Stimulated activated CD4-positive, alpha-beta T cell treated with anti-CD3 and anti-CD28 coated beads, Interleukin-4, amount 100 ng/mL, for 4 hours (primary cell): Measurements from ENCODE around the gene POLR2A.

ENCODE experiments used
- DNase-seq, 2 experiments: peaks; one replicate each; pipeline ENCODE4 v3.0.0-alpha.2; 2020

The POLR2A gene

DNA sequence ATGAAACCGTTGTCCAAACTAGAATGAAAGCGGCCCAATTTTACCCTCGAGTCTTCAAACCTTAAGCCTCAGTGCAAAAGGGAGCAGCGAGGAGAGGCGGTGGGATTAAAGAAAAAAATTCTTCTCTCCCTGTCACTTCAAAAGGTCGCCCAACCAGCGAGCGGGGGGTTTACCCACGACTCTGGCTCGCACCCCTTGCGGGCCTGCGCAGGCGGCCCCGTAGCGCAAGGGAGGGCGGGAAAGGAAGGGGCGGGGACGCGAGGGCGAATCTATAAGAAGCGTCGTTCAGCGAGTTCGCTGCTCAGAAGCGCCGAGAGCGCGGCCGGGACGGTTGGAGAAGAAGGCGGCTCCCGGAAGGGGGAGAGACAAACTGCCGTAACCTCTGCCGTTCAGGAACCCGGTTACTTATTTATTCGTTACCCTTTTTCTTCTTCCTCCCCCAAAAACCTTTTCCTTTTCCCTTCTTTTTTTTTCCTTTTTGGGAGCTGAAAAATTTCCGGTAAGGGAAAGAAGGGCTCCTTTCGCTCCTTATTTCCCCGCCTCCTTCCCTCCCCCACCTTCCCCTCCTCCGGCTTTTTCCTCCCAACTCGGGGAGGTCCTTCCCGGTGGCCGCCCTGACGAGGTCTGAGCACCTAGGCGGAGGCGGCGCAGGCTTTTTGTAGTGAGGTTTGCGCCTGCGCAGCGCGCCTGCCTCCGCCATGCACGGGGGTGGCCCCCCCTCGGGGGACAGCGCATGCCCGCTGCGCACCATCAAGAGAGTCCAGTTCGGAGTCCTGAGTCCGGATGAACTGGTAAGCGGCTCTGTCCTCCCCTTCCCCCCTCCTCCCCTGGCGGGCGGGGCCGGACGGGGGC lies at the start of gene POLR2A:
POLR2A (plus strand) TSS at position 300 of the 852 bp plus-strand sequence.
- peak; percentile 97 to 98 for DNase-seq

DNA sequence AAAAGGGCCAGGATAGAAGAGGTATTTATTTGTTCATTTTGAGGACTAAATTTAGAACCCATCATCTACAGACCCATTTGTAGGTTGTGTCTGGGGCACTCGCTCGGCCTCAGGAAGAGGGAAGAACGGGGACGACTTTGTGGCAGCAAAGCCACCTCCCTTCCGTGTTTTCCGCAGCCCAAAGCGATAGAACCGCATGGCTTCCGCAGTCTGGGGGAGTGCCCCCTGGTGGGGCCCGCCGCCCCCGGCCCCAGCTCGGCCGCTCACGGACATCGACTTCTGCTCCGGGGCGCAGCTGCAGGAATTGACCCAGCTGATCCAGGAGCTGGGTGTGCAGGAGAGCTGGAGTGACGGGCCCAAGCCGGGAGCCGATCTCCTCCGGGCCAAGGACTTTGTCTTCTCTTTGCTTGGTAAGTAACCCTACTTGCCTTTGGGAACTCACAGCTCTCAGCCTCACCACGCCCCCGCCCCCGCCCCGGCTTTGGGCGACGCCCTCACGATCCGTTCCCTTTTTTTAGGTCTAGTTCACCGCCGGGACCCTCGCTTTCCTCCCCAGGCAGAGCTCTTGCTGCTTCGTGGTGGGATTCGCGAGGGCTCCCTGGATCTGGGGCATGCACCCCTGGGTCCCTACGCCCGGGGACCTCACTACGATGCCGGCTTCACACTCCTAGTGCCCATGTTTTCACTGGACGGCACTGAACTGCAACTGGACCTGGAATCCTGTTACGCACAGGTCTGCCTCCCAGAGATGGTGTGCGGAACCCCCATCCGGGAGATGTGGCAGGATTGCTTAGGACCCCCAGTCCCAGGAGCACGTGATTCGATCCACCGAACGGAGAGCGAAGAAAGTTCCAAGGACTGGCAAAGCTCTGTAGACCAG lies 48.2 kb upstream of the POLR2A start:
- peak; percentile 45 to 46 for DNase-seq

DNA sequence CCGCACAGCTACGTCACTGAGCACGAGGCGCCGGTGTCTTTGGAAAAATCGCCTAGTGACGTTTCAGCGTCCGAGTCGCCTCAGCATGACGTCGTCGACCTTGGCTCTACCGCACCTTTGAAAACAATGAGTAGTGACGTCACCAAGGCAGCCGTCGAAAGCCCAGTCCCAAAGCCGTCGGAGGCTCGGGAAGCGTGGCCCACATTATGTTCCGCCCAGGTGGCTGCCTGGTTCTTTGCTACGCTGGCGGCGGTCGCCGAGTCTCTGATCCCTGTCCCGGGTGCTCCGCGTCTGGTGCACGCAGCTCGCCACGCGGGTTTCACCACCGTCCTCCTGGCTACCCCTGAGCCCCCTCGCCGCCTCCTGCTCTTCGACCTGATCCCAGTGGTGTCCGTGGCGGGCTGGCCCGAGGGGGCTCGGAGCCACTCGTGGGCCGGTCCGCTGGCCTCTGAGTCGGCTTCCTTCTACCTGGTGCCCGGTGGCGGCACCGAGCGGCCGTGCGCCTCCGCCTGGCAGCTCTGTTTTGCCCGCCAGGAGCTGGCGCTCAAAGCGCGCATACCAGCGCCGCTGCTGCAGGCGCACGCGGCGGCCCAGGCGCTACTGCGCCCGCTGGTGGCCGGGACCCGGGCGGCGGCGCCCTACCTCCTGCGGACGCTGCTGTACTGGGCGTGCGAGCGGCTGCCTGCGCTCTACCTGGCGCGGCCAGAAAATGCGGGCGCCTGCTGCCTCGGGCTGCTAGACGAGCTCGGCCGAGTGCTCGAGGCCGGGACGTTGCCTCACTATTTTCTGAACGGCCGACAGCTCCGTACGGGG lies 47.4 kb upstream of the POLR2A start:
- peak; percentile 79 to 80 for DNase-seq

DNA sequence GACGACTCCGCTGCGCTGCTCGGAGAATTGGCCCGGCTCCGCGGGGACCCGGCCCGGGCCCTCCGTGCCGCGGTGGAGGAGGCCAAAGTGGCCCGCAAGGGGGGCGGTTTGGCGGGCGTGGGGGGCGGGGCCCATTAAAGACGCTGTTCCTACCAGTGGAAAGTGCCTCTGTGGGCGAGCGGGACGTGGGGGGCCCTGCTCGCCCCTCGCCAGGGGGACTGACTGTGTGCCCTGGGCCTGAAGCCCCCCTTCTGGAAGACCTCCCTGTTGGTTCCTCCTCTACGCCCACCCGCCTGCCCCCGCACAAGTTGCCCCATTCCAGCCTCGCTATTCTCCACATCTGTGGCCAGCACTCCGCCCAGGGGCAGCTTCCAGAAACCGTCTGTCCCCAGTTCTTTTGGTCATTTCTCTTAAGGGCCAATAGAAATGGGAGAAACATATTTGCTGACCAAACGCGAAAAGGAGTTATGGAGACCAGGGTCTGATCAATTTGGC lies 46.8 kb upstream of the POLR2A start:
- peak in 1 of 2 experiments; percentile 12 for DNase-seq

DNA sequence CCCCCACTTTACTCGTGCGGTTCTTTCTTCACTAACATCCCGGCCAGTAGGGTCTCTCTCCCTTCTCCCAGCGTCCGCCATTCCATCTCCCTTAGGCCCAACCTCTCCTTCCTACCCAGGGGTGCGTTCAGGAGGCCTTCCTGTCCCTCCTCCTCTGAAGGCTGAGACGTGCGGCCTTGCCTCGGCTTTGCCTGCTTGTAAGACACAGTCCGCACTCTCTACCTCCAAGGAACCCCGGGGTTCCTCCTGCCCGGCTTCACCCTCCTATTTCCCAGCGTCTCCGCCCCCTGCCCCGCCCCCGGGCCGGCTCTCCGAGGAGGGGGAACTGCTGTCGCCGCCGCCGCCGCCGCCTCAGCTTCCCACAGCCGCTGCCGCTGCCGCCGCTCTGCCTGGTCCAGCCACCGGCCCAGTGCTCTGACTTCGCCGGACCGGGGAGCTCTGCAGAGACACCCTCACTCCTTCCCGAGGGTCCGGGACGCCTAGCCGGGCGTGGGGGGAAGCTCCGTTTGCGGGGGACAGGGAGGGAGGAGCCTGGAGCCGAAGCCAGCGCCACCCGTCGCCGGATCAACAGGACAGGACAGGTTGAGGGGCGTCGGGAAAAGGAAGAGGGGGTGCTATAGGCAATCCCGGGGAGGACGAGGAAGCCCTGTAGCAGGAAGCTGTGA lies 46.1 kb upstream of the POLR2A start:
- peak; percentile 62 to 66 for DNase-seq

DNA sequence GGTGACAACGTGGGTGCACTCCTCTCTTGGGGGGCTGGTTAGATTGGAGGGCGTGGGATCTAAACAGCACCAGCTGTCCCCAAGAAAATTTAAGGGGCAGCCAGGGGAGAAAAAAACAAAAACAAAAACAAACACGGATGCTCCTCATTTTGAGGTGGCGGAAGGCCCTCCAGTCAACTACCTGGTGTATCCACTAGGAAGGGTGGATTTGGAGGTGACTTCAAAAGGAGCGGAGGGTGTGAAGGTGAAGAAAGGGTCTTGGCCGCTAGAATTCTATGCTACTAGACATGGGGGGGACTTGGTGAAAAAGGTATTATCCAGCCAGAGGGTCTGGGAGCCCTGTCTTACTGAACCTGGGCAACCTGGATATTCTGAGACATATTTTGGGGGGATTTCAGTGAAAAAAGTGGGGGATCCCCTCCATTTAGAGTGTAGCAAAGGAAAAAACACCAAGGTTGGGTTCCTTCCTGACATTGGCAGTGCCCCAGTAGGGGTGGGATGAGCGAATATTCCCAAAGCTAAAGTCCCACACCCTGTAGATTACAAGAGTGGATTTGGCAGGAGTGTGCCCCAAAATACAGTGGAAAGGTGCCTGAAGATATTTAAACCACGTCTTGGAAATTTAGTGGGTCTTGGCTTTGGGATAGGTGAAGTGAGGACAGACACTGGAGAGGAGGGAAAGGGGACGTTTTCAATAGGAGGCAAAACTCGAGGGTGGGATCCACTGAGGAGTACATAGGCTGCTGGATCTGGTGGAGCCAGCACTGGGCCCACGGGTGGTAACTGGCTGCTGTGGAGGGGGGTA lies 45.3 kb upstream of the POLR2A start:
- no peak for DNase-seq

DNA sequence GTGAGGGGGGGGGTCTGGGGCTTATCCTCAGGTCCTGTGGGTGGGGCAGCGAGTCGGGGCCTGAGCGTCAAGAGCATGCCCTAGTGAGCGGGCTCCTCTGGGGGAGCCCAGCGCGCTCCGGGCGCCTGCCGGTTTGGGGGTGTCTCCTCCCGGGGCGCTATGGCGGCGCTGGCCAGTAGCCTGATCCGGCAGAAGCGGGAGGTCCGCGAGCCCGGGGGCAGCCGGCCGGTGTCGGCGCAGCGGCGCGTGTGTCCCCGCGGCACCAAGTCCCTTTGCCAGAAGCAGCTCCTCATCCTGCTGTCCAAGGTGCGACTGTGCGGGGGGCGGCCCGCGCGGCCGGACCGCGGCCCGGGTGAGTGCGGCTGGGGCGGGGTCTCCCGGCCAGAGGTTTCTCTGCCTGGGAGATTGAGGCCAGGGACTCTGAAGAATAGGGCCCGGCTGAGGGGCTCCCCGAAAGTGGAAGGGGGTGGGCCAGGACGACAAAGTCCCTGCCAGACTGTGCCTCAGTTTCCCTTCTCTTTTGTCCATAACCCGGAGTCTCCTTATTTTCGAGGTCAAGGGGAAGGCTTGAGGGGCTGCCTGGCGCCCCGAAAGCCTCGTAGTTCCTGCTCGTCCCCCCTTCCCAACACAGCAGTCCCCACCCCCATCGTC lies 44.6 kb upstream of the POLR2A start, which contains the start of gene FGF11:
FGF11 (plus strand) TSS at position 51 of the 651 bp plus-strand sequence; CDS start at position 160, 109 bp downstream.
- DNase-seq, result no peak

DNA sequence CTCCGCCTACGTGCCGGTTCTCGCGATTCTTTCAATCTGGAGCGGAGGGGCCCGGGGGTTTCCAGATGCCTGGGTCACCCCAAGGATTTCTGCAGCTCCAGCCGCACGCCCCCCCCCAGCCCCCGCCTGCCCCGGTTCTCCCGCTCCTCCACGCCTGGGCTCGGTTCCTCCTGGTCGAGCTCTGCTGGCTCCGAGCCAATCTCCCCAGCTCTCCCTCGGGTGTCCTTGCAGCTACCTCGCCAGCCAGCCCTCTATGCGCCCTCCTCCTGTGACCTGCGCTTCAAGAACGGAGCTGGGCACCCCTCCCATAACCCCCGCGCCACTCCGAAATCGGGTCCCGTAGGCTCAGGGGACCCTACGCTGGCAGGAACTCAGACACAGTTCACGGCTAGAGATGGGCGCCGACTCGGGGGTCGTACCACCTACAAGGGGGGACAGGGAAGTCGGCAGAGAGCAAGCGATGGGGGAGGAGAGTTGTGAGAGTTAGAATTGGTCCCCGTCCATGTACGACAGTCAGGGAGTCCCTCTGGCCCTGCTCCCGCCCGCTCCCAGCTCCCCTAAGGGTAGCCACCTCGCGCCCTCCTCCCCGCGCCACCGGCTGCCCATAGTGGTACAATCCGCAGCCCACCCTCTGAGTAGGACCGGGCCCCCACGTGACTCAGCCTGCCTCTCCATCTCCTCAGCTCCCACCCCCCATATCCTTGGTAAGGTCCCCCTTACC lies 43.9 kb upstream of the POLR2A start:
- DNase-seq, result peak; percentile 23 to 25

DNA sequence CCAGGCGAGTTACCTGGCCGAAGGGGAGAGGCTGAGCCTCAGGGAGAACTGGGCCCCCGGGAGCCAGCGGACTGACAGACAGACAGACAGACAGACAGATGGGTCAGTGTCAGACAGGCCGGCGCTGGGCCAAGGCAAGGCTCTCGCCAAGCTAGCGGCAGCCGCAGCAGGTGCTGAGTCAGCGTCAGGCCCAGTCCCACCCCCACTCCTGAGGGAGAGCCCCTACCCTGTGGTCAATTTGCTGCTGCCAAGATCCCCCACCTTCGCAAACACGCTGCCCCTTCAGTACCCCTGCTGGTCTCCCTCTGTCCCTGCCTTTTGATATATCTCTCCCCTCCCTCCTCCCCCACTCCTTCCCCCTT lies 43.4 kb upstream of the POLR2A start:
- DNase-seq, result peak in 1 of 2 experiments; percentile 7

DNA sequence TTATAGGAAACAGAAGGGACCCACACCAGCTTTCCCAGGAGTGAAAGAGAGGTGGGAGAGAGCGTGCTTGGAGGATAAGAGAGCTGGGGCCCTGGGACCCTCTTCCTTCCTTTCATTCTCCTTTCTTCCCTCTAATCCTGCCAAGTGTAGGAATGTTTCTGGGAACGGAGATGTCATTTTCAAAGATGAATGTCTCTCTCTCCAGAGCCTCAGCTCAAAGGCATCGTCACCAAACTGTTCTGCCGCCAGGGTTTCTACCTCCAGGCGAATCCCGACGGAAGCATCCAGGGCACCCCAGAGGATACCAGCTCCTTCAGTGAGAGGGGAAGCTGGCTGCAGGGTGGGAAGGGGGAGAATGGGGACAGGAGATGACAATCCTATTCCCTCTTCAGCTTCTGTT lies 42.9 kb upstream of the POLR2A start:
- DNase-seq, result no peak

DNA sequence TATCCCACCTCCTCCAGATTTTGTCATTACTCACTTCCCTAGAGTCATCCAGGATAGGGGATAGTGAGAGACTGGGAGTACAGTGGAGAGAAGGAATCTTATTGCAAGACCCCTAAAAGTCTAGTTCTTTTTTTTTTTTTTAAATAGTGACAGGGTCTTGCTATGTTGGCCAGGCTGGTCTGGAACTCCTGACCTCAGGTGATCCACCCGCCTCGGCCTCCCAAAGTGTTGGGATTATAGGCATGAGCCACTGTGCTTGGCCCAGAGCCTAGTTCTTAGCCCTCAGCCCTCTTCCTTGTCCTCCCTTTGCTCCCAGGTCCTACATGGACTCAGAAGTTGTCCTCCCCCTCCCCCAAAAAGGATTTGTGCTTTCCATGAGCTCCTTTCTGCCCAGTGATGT lies 42.0 kb upstream of the POLR2A start:
- DNase-seq, result no peak

DNA sequence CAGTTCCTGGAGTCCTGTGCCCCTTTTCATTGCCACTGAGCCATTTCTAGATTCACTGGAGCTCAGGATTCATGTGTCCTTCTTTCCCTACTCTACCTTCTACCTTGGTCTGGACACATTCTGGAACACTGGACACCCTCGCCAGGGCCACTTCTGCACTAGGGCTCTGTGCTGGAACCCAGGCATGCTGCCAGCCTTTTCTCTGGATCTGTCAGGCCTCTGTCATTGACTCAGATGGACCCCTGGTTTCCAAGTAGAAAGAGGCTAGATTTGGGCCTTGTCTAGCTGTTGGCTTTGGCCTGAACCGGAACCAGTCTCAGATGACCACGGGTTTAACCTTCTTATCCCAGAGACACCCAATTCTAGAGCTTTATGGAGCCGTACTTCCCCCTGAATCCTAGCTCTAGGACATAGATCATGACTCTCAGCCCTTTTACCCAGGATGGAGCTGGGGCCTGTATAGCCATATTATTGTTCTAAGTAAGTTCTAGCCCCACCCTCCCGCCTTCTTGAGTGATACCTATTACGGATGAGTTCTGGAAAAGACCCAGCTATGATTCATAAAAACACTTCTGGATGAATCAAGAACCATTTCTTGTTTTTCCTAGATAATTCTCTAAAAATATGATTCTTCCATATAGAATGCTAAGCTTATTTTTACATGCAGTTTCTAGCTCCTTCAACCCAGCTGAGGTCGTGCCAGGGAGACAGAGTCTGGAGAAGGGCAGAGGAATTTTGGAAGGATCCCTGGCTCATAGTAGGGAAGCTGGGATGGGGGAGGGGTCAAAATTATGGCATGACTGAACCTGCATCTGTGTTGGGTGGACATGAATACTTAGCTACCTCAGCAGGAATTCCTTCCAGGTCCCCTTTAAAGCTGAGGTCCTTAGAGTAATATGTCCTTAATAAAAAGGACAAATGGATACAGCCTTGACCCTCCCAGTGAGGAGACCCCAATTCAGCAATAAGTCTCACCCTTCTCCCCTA lies 40.4 kb upstream of the POLR2A start:
- no peak for DNase-seq

DNA sequence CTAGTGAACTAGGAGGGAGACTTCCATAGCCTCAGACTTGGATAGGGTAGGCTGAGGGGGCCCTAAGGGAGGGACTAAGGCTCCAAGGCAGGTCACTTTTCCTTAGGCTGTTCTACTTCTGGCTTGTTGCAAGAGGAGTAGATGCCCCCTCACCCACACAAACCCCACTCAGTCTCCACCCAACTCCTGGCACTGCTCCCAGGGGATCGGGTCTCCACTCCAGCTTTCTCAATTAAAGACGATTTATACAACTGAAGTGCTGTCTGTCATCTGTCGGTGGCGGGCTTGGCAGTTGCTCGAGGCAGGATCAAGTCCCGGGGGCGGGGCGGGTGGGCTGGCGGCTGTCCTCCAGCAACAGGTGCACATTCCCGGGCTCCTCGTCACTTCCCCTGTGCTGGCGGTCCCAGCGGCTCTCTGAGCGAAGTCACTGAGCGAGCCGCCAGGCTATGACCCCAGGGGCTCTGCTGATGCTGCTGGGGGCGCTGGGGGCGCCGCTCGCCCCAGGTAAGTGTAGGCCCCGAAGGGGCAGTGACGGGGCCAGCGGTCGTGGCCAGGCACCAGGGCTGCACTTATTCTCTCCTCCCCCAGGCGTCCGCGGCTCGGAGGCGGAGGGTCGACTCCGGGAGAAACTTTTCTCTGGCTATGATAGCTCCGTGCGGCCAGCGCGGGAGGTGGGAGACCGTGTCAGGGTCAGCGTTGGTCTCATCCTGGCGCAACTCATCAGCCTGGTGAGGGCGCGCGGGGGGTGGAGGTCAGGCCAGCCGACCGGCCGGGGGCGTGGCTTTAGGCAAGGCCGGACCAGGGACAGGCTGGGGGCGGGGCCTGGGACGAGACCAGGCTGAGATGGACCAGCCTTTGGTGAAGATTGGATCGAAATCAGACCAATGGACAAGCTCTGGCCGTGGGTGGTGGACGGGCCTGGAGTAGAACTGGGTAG lies 39.2 kb upstream of the POLR2A start, which contains the start of gene CHRNB1:
CHRNB1 (plus strand) TSS at position 380 of the 937 bp plus-strand sequence; CDS start at position 447, 67 bp downstream.
- no peak for DNase-seq

DNA sequence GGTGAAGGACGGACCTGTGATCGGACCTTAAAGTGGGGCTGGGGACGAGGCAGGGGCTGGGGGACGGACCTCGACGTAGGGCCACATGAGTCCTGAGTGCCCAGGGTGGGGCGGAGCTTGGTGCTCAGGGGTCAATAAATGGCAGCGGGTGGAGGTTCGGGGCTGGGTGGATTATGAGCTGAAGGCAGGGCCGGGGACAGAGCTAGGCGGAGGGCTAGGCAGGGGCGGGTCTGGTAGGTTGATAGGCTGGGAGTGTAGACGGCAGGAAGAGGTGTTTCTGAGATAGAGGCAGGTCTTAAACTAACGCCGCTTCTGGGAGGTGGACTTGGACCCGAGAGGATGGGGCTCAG lies 38.6 kb upstream of the POLR2A start:
- DNase-seq, result peak in 1 of 2 experiments; percentile 17

DNA sequence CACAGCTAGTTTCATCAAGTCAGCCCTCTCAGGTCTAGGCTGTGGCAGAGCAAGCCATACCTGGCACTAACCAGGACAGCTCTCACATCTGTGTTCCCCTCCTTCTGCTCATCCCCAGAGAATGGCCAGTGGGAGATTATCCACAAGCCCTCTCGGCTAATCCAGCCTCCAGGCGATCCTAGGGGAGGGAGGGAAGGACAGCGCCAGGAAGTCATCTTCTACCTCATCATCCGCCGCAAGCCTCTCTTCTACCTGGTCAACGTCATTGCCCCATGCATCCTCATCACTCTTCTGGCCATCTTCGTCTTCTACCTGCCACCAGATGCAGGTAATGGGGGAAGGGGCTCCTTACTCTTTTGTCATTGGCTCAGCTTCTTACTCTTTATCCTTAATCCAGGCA lies 35.7 kb upstream of the POLR2A start:
- DNase-seq, result no peak

DNA sequence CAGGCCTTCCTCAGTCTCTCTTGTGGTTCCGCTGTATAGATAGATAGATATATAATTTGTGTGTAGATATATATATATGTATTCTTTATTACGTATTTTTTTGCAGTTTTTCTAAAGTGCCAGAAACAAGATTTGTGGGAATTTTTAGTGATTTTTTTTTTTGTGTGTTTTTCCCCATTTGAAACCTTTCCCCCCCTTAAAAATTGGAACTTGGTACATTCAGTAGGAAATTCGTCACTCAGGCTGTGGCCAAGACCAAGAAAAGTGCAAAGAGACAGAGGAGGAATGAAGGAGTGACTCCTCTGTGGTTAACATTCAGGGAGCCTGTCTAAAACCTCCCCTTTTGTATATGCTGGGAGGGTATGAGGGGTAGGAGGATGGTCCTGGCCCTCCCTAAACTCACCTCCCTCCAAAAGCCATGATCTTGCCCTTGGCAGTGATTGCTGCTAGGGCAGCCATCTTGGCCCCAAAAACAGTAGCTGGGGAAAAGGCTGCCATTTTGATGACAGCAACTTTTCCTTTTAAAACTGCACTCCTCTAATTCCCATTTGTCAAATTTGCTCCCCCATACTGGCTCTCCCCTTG lies 24.1 kb upstream of the POLR2A start:
- DNase-seq, result no peak
